Thoracic aorta (tissue), 2 donors: Measurements from ENCODE around the gene TAAR9. TPM values are rescaled to one million over a fixed set of nuclear protein-coding genes. Genes with fewer than 3 reads are reported as not detected.
"Not testable (repeated sequence)": the region's sequence is repeated elsewhere in the genome, so short reads cannot be mapped to it uniquely, and the experiment has no call there.

Experiments used
- ATAC-seq: fragments of 150-250 bp; one replicate; pipeline ENCODE4 v1.8.0; 2017; ENCODE audit warnings: low read depth; ENCODE audit not compliant: insufficient number of reproducible peaks, low FRiP score
- DNase-seq: peaks from one replicate; pipeline ENCODE4 v3.0.0-alpha.2; 2020; ENCODE audit warnings: low spot score
- H3K27ac ChIP-seq, 2 donors: fragments of 200-600 bp; sonication (generic); 1 replicate in 1 of 2; 2 replicates in 1 of 2; pipeline ENCODE4 v1.5.1; 2016; ENCODE audit warnings: mild to moderate bottlenecking in 2 of 2, moderate library complexity in 2 of 2
- H3K27me3 ChIP-seq: fragments of 200-600 bp; sonication (generic); replicated peaks from 2 replicates; pipeline ENCODE4 v1.6.0; 2016; ENCODE audit warnings: mild to moderate bottlenecking; ENCODE audit not compliant: insufficient read depth
- H3K36me3 ChIP-seq: fragments of 200-600 bp; sonication (generic); one replicate; pipeline ENCODE4 v1.5.1; 2016
- H3K4me1 ChIP-seq, 2 donors: fragments of 200-600 bp; sonication (generic); 1 replicate in 1 of 2; 2 replicates in 1 of 2; pipeline versions ENCODE4 v1.5.1 to v1.6.0; 2016; ENCODE audit warnings: low read depth in 2 of 2, mild to moderate bottlenecking in 1 of 2; ENCODE audit not compliant: control insufficient read depth in 1 of 2
- H3K4me3 ChIP-seq: fragments of 200-600 bp; sonication (generic); 2 replicates; pipeline ENCODE4 v1.5.1; 2016; ENCODE audit warnings: mild to moderate bottlenecking
- H3K9me3 ChIP-seq: fragments of 200-600 bp; sonication (generic); 2 replicates; pipeline ENCODE4 v1.5.1; 2016
- total RNA-seq, 2 donors: library from RNA; depleted of rRNA; stranded (reverse); fragments of >200 nt; gene quantifications; one replicate each; pipeline versions ENCODE4 v1.1.0 to v1.2.3, GENCODE V29; 2016
- TF ChIP-seq, protein P1 (sequence below): fragments of 200-600 bp; sonication (generic); IDR thresholded peaks from one replicate; pipeline ENCODE4 v1.5.1; 2019; ENCODE audit warnings: antibody characterized with exemption

Gene TAAR9
- total RNA-seq, 2 donors from 2014 or later, result not detected

- TF ChIP-seq, protein P1, sequence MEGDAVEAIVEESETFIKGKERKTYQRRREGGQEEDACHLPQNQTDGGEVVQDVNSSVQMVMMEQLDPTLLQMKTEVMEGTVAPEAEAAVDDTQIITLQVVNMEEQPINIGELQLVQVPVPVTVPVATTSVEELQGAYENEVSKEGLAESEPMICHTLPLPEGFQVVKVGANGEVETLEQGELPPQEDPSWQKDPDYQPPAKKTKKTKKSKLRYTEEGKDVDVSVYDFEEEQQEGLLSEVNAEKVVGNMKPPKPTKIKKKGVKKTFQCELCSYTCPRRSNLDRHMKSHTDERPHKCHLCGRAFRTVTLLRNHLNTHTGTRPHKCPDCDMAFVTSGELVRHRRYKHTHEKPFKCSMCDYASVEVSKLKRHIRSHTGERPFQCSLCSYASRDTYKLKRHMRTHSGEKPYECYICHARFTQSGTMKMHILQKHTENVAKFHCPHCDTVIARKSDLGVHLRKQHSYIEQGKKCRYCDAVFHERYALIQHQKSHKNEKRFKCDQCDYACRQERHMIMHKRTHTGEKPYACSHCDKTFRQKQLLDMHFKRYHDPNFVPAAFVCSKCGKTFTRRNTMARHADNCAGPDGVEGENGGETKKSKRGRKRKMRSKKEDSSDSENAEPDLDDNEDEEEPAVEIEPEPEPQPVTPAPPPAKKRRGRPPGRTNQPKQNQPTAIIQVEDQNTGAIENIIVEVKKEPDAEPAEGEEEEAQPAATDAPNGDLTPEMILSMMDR, result no peak
- H3K9me3 ChIP-seq, result no peaks in the 10 kb centered on the region
- H3K27ac ChIP-seq, result no peak overlapping the region
- no peak overlapping the region for H3K4me3 ChIP-seq
- no peaks in the 10 kb centered on the region for H3K36me3 ChIP-seq
- no peaks in the 10 kb centered on the region for H3K27me3 ChIP-seq
- peaks cover 0 to 3% of the 10 kb centered on the region in 2 donors for H3K4me1 ChIP-seq
- no peak for ATAC-seq
- DNase-seq, result no peak
These were observed 11.6 kb upstream of the TAAR9 start for GRCh38 chr6:132526461-132526860.

GRCh38 chr6:132527791-132528190 is 10.3 kb upstream of the TAAR9 start:
- ATAC-seq, result no peak
- DNase-seq, result no peak
- Histone ChIP-seq H3K9me3 (no peaks in the 10 kb centered on the region), H3K27ac (no peak overlapping the region), H3K4me1 (no peaks in the 10 kb centered on the region), H3K27me3 (no peaks in the 10 kb centered on the region), H3K4me3 (no peak overlapping the region), H3K36me3 (no peaks in the 10 kb centered on the region)
- TF ChIP-seq, protein P1, result no peak

DNA sequence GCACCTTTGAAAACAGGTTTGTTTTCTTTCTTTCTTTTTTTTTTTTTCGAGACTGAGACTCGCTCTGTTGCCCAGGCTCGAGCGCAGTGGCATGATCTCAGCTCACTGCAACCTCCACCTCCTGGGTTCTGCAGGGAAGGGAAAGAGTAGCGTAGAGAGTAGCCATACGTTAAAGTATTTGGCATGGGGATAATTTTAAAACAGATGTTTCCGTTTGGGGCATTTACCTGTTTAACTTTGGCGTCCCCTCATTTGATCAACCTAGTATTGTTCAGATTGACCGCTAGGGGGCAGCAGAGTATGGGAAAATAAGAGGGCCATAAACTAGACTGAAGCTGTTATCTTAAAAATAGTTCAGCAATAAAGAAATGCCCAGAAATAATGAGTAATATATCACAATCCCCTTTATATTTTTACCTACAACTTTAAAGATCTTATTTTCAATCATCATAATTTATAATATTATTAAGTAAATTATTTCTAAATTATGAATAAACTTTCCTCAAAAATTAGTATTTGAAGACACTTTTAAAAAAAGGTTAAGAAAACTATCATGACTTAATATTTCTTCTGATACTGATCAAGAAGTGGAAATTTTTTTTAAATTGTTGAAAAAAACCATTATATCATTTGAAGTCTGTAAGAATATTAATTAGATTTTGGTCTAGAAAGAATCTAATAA is 7.6 kb upstream of the TAAR9 start:
- TF ChIP-seq, protein P1, result peak; percentile 88
- Histone ChIP-seq H3K27me3 (no peaks in the 10 kb centered on the region), H3K4me1 (no peaks in the 10 kb centered on the region), H3K27ac (no peak overlapping the region), H3K36me3 (no peaks in the 10 kb centered on the region), H3K4me3 (peak overlapping the region; percentile 62), H3K9me3 (no peaks in the 10 kb centered on the region)
- DNase-seq (no peak), ATAC-seq (peak; percentile 63)

GRCh38 chr6:132534546-132534945 is 3.5 kb upstream of the TAAR9 start:
- H3K9me3 ChIP-seq, ATAC-seq, H3K4me1 ChIP-seq, H3K4me3 ChIP-seq, H3K27ac ChIP-seq, DNase-seq, H3K36me3 ChIP-seq, H3K27me3 ChIP-seq: not testable (repeated sequence)

DNA sequence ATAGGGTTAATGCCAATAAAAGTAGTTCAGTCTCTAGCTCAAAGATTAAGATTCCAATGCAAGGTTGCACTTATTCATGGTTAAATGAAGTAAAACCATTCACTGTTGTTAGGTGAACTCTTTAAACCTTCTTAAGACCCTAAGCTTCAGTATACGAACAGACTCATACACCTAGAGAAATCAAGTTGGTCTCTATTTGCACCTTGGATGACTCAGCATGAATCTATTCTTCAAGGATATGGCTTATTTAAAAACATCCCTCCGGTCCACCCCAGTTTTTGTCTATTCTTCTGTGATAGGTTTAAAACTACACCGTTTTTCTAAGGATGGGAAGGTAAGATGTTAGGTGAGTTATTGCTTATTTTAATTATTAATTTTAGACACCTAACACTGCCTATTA is 932 bp upstream of the TAAR9 start:
- H3K4me3 ChIP-seq, result no peak overlapping the region
- TF ChIP-seq, protein P1, result no peak
- ATAC-seq, result no peak

DNA sequence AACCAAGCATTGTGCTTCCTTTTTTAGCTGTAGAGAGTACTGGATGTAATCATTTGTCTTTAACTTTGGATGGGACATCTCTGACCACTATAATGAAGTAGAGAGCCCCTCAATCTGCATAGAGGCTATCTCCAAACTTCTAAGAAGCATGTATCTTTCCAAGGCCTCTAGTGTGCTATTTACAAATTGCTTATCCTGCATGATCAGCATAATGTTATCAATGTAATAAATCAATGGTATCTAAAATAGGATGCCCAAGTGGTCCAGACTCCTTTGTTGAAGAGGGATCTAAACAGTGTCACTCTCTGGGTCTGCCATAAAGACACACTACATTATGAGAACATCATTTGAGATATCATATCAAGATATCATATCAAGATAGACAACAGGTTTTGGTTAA is 6.7 kb downstream of the TAAR9 start:
- Histone ChIP-seq H3K27me3 (no peaks in the 10 kb centered on the region), H3K4me1 (peaks cover 0 to 3% of the 10 kb centered on the region in 2 donors), H3K36me3 (no peaks in the 10 kb centered on the region), H3K4me3 (no peak overlapping the region), H3K9me3 (no peaks in the 10 kb centered on the region), H3K27ac (no peak overlapping the region)
- DNase-seq (no peak), ATAC-seq (no peak)
- TF ChIP-seq, protein P1, result no peak

More for the DNA sequence above, 932 bp upstream of the TAAR9 start:
- Histone ChIP-seq H3K27me3 (no peaks in the 10 kb centered on the region), H3K4me1 (peaks cover 3 to 8% of the 10 kb centered on the region in 2 donors), H3K27ac (no peak overlapping the region), H3K36me3 (no peaks in the 10 kb centered on the region), H3K9me3 (no peaks in the 10 kb centered on the region)
- DNase-seq, result no peak
